HG03520 (cell line): ENCODE measurements around the gene ZNF345.

ENCODE experiments used
- ATAC-seq: cut with Tn5 transposase; IDR thresholded peaks from one replicate; pipeline ENCODE4 v1.9.1; 2021; ENCODE audit warnings: mild to moderate bottlenecking, moderate library complexity; ENCODE audit not compliant: unreplicated experiment

The ZNF345 gene

GRCh38 chr19:36916991-36917390 lies 66.3 kb downstream of the ZNF345 start:
- ATAC-seq, result no peak

- ATAC-seq, result no peak
Measured at GRCh38 chr19:36918090-36918489, 67.4 kb downstream of the ZNF345 start.
